ENCODE results near the gene RARRES2.

Gene RARRES2

DNA sequence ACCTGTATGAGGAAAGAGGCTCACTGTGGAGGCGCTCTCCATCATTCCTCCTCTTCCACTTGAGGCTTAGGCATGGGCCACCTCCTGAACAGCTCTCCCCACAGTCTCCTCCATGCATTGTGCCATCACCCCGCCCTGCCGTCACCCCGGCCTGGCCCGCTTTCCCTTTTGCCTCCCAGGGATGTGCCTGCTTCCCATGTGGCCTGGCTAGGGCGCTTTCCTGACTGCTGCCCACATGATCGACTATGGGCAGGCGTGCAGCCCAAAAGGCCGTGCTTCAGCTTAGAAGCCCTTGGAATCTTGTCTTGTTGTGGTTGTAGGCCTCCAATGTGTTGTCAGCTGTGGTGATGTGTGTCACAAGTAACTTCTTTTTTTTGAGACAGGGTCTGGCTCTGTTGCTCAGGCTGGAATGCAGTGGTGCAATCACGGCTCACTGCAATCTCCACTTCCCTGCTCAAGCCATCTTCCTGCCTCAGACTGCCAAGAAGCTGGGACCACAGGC lies 16.3 kb downstream of the RARRES2 start:
- no peak overlapping the region for H3K4me3 ChIP-seq (ENCODE audit: low read depth, low read length)
- DNase-seq (ENCODE audit: low read depth) = no peak
- TF ChIP-seq, protein P1, sequence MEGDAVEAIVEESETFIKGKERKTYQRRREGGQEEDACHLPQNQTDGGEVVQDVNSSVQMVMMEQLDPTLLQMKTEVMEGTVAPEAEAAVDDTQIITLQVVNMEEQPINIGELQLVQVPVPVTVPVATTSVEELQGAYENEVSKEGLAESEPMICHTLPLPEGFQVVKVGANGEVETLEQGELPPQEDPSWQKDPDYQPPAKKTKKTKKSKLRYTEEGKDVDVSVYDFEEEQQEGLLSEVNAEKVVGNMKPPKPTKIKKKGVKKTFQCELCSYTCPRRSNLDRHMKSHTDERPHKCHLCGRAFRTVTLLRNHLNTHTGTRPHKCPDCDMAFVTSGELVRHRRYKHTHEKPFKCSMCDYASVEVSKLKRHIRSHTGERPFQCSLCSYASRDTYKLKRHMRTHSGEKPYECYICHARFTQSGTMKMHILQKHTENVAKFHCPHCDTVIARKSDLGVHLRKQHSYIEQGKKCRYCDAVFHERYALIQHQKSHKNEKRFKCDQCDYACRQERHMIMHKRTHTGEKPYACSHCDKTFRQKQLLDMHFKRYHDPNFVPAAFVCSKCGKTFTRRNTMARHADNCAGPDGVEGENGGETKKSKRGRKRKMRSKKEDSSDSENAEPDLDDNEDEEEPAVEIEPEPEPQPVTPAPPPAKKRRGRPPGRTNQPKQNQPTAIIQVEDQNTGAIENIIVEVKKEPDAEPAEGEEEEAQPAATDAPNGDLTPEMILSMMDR (IDR thresholded peaks at IDR 0.05; ENCODE audit: low read depth, low read length, missing control alignments) = no peak

DNA sequence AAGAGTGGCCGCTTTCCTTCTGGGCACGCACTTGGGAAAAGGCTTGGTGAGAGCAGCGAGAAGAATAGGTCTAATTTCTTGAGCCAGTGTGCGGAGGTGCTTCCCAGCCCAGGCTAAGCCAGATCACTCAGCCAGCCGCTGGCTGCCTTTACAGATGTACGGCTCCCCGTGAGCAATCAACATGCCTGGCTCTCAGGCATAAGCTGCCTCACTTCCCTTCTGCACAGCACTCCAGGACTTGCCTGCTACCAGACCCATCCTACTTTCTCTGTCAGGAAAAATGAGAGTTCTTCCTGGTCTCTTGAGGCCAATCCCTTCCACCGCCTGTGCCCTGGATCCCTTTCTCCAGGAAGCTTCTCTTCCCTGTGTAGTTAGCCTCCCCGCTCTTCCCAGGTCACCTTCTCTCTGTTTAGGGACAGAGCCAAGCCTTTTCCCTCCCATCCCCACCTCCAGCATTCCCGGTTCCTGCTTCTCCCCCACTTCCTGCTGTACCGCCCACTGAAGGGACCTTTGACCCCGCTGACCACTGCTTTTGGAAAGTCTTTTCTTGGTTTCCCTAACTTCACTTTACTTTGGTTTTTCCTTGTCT lies 17.0 kb downstream of the RARRES2 start:
- H3K4me3 ChIP-seq (ENCODE audit: low read depth, low read length) = peak overlapping the region; percentile 91
- TF ChIP-seq, protein P1 (IDR thresholded peaks at IDR 0.05; ENCODE audit: low read depth, low read length, missing control alignments) = no peak

DNA sequence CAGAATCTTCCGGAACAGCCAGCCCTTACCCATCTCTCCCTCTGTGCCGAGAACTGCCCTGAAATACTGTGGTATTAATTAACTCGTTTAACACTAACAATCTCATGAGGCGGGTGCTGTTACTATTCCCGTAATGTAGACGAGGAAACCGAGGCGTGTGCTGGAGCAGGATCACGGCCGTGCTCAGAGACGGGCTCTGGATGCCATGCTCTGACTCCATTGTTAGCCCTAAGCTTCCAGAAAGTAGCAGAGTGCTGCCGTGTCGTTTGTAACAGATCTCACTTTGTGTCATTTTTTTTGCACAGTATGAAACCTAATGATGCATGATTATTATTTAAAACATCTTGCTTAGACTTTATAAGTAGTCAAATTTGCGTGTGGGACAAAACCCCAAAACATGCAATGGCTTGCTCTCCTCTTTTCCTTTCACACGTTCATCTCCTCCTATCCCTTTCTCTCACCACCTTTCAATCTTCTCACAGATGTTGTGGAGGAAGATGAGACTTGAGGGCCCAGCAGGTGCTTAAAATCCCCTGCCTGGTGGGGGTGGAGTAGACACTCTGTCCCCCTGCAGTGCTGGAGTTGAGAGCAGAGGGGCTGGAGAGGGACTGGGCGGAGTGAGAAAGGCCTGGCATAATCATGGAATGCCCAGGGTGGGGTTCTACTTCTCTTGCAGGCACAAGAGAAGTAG lies 17.6 kb downstream of the RARRES2 start:
- TF ChIP-seq, protein P1 (IDR thresholded peaks at IDR 0.05; ENCODE audit: low read depth, low read length, missing control alignments) = no peak
- peak overlapping the region; percentile 91 for H3K4me3 ChIP-seq (ENCODE audit: low read depth, low read length)
- no peak for DNase-seq (ENCODE audit: low read depth)

More for the DNA sequence above, 17.0 kb downstream of the RARRES2 start:
- no peak for DNase-seq (ENCODE audit: low read depth)

DNA sequence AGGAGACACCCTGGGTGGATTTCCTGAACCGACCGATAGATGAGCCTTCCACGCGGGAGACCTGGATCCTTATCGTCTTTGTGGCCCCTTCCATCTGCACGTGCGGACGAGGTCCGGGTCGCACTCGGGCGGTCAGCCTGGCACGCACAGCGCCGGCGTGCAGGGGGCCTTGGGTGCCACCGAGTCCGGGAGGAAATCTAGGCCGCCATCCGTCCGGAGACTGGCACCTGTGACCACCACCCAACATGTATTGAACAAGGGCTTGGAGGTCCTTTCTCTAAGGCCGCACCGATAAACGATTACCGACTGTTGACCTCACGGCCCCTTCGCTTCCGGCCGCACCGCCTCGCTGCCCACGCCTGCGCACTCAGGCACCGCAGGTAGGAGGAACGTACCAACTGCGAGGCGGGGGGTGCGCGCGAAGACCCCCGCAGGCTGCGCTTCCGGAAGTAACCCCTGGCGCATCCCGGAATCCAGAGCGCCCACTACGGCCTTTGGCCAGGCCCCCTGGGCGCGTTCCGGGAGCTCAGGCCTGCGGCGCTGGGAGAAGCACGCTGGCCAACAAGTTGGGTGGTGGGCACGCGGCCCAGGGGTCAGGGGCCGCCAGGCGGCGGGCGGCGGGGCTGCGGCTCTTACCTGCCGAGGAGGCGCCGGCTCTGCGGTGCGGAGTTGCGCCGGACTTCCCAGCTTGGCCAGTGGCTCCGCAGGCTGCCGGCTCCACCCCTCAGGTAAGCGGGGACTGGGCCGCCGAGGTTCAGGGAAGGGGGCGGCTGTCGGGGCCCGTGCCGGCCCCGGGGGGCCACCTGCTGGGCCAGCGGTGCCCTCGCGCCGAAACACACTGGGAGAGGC lies 18.4 kb downstream of the RARRES2 start, which contains the start of the genes ACTR3C and LRRC61:
Gene ACTR3C (minus strand): TSS at position 713 of the 849 bp plus-strand sequence. CDS start 28,249 bp downstream, outside the sequence.
Gene LRRC61 (plus strand): TSS at position 523 of the 849 bp plus-strand sequence. CDS start 13,507 bp downstream, outside the sequence.
- DNase-seq (ENCODE audit: low read depth) = no peak
- H3K4me3 ChIP-seq (ENCODE audit: low read depth, low read length) = peak within 1 kb of the TSS; percentile 91
- TF ChIP-seq, protein P1 (IDR thresholded peaks at IDR 0.05; ENCODE audit: low read depth, low read length, missing control alignments) = peak; percentile 16

DNA sequence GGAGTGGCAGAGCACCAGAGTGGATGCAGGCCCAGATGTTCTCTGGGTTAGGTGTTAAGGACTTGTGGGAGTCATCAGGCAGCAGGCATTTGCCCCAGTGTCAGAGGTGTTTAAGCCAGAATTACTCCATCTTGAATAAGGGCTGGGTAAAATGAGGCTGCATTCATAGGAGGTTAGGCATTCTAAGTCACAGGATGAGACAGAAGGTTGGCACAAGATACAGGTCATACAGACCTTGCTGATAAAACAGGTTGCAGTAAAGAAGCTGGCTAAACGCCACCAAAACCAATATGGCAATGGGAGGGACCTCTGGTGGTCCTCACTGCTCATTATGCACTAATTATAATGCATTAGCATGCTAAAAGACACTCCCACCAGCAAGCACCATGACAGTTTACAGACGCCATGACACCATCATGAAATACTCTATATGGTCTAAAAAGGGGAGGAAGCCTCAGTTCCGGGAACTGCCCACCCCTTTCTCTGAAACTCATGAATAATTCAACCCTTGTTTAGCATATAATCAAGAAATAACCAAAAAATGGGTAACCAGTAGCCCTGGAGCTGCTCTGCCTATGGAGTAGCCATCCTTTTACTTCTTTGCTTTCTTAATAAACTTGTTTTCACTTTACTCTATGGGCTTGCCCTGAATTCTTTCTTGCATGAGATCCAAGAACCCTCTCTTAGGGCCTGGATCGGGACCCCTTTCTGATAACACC lies 19.2 kb downstream of the RARRES2 start:
- TF ChIP-seq, protein P1 (IDR thresholded peaks at IDR 0.05; ENCODE audit: low read depth, low read length, missing control alignments) = no peak
- H3K4me3 ChIP-seq (ENCODE audit: low read depth, low read length) = peak overlapping the region; percentile 91
- no peak for DNase-seq (ENCODE audit: low read depth)

DNA sequence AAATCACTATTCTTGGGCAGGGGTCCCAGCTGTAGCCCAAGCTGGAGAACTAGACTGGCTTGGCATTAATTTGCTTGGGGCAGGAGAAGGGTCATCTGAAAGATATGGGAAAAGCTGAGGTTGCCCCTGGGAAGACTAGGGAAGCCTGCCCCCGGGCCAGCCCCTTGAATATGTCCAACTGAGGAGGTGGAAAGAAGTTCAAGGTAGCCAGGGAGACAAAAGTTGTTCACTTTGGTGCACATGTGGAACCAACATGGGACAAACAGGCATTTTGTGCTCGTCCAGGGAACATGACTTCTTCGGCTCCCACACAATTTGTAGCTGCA lies 19.7 kb downstream of the RARRES2 start:
- TF ChIP-seq, protein P1 (IDR thresholded peaks at IDR 0.05; ENCODE audit: low read depth, low read length, missing control alignments) = no peak
- peak overlapping the region; percentile 91 for H3K4me3 ChIP-seq (ENCODE audit: low read depth, low read length)
- DNase-seq (ENCODE audit: low read depth) = no peak
